Nephron (organoid): ENCODE measurements around the gene SPSB2.

Experiments
- H3K27ac Mint-ChIP-seq, 3 experiments: 2 replicates each; pipeline ENCODE4 v1.8.0; 2020; ENCODE audit warnings: mixed read lengths in 3 of 3, mild to moderate bottlenecking in 2 of 3, moderate library complexity in 1 of 3
- H3K27me3 Mint-ChIP-seq: 2 replicates; pipeline ENCODE4 v1.8.0; 2021; ENCODE audit warnings: low read depth, mild to moderate bottlenecking, moderate library complexity, mixed read lengths
- H3K36me3 Mint-ChIP-seq: 2 replicates; pipeline ENCODE4 v1.8.0; 2020; ENCODE audit warnings: low read depth, mixed read lengths
- H3K4me1 Mint-ChIP-seq: 2 replicates; pipeline ENCODE4 v1.8.0; 2020; ENCODE audit warnings: mixed read lengths
- H3K4me3 Mint-ChIP-seq, 3 experiments: 2 replicates each; pipeline ENCODE4 v1.8.0; 2020; ENCODE audit warnings: mild to moderate bottlenecking in 3 of 3, mixed read lengths in 3 of 3, moderate library complexity in 2 of 3
- H3K9me3 Mint-ChIP-seq: 2 replicates; pipeline ENCODE4 v1.8.0; 2020; ENCODE audit warnings: mixed read lengths
- CTCF ChIP-seq, 3 experiments: fragments of 200-600 bp; sonication (generic); IDR thresholded peaks; one replicate each; pipeline ENCODE4 v1.5.0; 2021; ENCODE audit warnings: antibody characterized with exemption in 3 of 3; ENCODE audit not compliant: unreplicated experiment in 3 of 3

Gene SPSB2

GRCh38 chr12:6916426-6917200 is 43.5 kb upstream of the SPSB2 start:
- H3K27ac Mint-ChIP-seq, result no peak overlapping the region
- H3K4me3 Mint-ChIP-seq, result peak overlapping the region; percentile 50 to 97 (median 74)
- peaks cover 6% of the 10 kb centered on the region for H3K4me1 Mint-ChIP-seq
- H3K36me3 Mint-ChIP-seq, result peaks cover 4% of the 10 kb centered on the region
- no peak for TF ChIP-seq CTCF (IDR thresholded peaks at IDR 0.05; ENCODE audit: unreplicated experiment in 3 of 3)
- peaks cover 29% of the 10 kb centered on the region for H3K27me3 Mint-ChIP-seq
- H3K9me3 Mint-ChIP-seq, result no peaks in the 10 kb centered on the region

GRCh38 chr12:6915789-6916285 is 42.7 kb upstream of the SPSB2 start:
- peaks cover 4% of the 10 kb centered on the region for H3K36me3 Mint-ChIP-seq
- no peak overlapping the region for H3K27ac Mint-ChIP-seq
- H3K9me3 Mint-ChIP-seq, result no peaks in the 10 kb centered on the region
- peaks cover 6% of the 10 kb centered on the region for H3K4me1 Mint-ChIP-seq
- no peak for TF ChIP-seq CTCF (IDR thresholded peaks at IDR 0.05; ENCODE audit: unreplicated experiment in 3 of 3)
- H3K4me3 Mint-ChIP-seq, result peak overlapping the region; percentile 72 to 97 (median 89)
- H3K27me3 Mint-ChIP-seq, result peaks cover 36% of the 10 kb centered on the region

- H3K36me3 Mint-ChIP-seq, result peaks cover 4% of the 10 kb centered on the region
- no peak for TF ChIP-seq CTCF (IDR thresholded peaks at IDR 0.05; ENCODE audit: unreplicated experiment in 3 of 3)
- H3K9me3 Mint-ChIP-seq, result no peaks in the 10 kb centered on the region
- peaks cover 6% of the 10 kb centered on the region for H3K4me1 Mint-ChIP-seq
- H3K27me3 Mint-ChIP-seq, result peaks cover 37% of the 10 kb centered on the region
- H3K4me3 Mint-ChIP-seq, result peak overlapping the region; percentile 89 to 97 (median 91)
- H3K27ac Mint-ChIP-seq, result peak overlapping the region; percentile 46 to 83 (median 80)
These were observed 42.1 kb upstream of the SPSB2 start for GRCh38 chr12:6914947-6915788.

- Mint-ChIP-seq H3K27me3 (peaks cover 37% of the 10 kb centered on the region), H3K4me1 (peaks cover 6% of the 10 kb centered on the region), H3K27ac (peak within 1 kb of the TSS; percentile 46 to 83 (median 80)), H3K4me3 (peak within 1 kb of the TSS; percentile 89 to 97 (median 91)), H3K9me3 (no peaks in the 10 kb centered on the region), H3K36me3 (peaks cover 4% of the 10 kb centered on the region)
- TF ChIP-seq CTCF (IDR thresholded peaks at IDR 0.05; ENCODE audit: unreplicated experiment in 3 of 3), result no peak
These were observed 41.3 kb upstream of the SPSB2 start, which contains the start of gene ENO2 for GRCh38 chr12:6914246-6914946. Gene ENO2, plus strand, starts transcription at chr12:6914580. Its CDS starts 1,253 bp downstream, at chr12:6915833.

GRCh38 chr12:6912164-6912935 is 39.2 kb upstream of the SPSB2 start:
- Mint-ChIP-seq H3K27ac (peak overlapping the region in 1 of 3 experiments; percentile 5), H3K4me3 (peak overlapping the region; percentile 64 to 77 (median 65)), H3K9me3 (no peaks in the 10 kb centered on the region), H3K27me3 (peaks cover 37% of the 10 kb centered on the region), H3K4me1 (peaks cover 6% of the 10 kb centered on the region), H3K36me3 (no peaks in the 10 kb centered on the region)
- TF ChIP-seq CTCF (IDR thresholded peaks at IDR 0.05; ENCODE audit: unreplicated experiment in 3 of 3), result no peak
